Measurements from ENCODE around the gene CCNT1. TPM values are rescaled to one million over a fixed set of nuclear protein-coding genes. Genes with fewer than 3 reads are reported as not detected.

Gene CCNT1
- total and polyA plus RNA-seq, 10 of the 15 experiments (the other 5 are each of a cell fraction or from before 2014, with no cell fraction given), result 6.3 to 37.3 (median 20.0) TPM

DNA sequence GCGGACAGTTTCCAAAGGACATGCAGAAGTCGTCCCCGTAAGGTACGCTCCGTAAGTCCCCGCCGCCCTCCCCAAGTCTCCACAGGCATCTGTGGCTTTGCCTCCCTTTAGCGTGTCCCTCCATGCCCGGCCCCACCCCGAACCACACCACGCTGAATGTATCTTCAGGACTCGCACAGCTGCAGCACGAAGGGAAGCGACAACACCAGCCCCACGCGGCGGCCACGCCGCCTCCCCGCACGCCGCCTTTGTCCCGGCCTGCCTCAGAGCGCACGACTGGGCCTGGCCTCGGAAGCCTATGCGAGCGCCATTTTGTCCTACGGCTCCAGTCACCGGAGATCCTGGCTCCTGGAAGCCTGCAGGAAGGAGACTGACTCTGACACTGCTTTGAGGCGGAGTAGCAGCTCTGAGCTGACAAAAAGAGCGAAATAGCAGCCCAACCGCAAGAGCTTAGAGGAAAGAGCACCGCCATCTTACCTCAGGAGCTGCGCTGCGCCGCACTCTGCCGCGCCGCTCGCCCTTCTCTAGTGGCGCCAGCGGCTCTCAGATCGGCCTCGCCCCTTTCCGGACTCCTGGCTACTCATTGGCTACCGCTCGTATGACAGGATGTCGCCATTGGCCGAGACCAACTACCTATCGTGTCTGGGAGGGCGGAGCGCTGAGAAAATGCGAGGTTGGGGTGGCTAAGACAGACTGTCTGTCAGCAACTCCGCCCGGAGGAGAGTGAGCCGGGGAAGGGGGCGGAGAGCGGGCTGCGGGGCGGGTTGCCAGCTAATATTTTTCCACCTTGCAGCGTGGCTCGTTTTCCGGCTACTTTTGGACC, 34.6 kb downstream of the CCNT1 start, which contains the start of gene KANSL2:
Gene KANSL2, minus strand, starts transcription at position 529 of the 823 bp plus-strand sequence. CDS start 606 bp downstream, outside the sequence.
- peak; percentile 95 for DNase-seq (ENCODE audit: low read depth, low spot score)
- peak within 1 kb of the TSS; percentile 90 for H3K4me3 ChIP-seq
- H3K27ac ChIP-seq (ENCODE audit: control insufficient read depth, insufficient read depth), result peak within 1 kb of the TSS; percentile 91
- no peaks in the 10 kb centered on the region for H3K9me3 ChIP-seq (replicated peaks; ENCODE audit: control insufficient read depth, insufficient read depth, low read length)
- peak within 1 kb of the TSS; percentile 92 for H2AFZ ChIP-seq (ENCODE audit: control insufficient read depth, low read depth, low read length)
- WGBS (ENCODE audit: insufficient coverage, insufficient replicate concordance, low lambda C conversion rate, missing lambda C conversion rate), result under 1% methylated on average over 64 of the region's 64 CpGs
- ChIA-PET POLR2A (interaction anchor here (0.8 to 1.8 kb wide), 8 partner anchors 8 to 718 kb away, joined by 3 to 11 read pairs (median 4); partner anchors contain the start of genes ARF3 and TMEM106C), RAD21 (ENCODE audit: unreplicated experiment) (interaction anchor here (0.6 kb wide), 1 partner anchor 24 kb away, joined by 3 read pairs; no protein-coding TSS in a partner anchor), SMC1A (ENCODE audit: uncharacterized antibody, unreplicated experiment) (interaction anchor here (1.0 to 2.5 kb wide), 5 partner anchors 10 to 113 kb away, joined by 3 to 10 read pairs (median 6); partner anchors contain the start of gene CCNT1), CTCF (interaction anchor here (0.7 to 1.5 kb wide), 5 partner anchors 10 to 165 kb away, joined by 3 to 6 read pairs (median 3); no protein-coding TSS in a partner anchor)
- peak; percentile 94 for FAIRE-seq
- intact Hi-C loops (cut with micrococcal nuclease; ENCODE audit: unreplicated experiment), result loop anchor here (2.0 kb wide), 1 partner anchor 35 kb away; the partner anchor contains the start of gene CCNT1
- in situ Hi-C loops (cut with MboI), result no loop called here
- peaks cover 0 to 7% of the 10 kb centered on the region in 2 experiments for H3K36me3 ChIP-seq (ENCODE audit: control insufficient read depth in 2 of 2, insufficient read depth in 2 of 2, low read length in 1 of 2)
- no TSS peak for BruUV-seq (replicated peaks)
- peak within 1 kb of the TSS; percentile 69 for H3K4me2 ChIP-seq (ENCODE audit: control insufficient read depth, insufficient read depth)
- peak within 1 kb of the TSS; percentile 94 for H3K9ac ChIP-seq (ENCODE audit: control insufficient read depth, insufficient read depth, low read length)
- H3K4me1 ChIP-seq (ENCODE audit: control insufficient read depth, insufficient read depth, low read length), result peaks cover 5% of the 10 kb centered on the region
- ATAC-seq, result peak; percentile 97
- no peaks in the 10 kb centered on the region for H3K27me3 ChIP-seq (replicated peaks in 1 of 2; ENCODE audit: control insufficient read depth in 2 of 2, insufficient read depth in 2 of 2, low read length in 1 of 2)
- peaks cover 49% of the 10 kb centered on the region for H3K79me2 ChIP-seq (ENCODE audit: control insufficient read depth, insufficient read depth, low read length)
- no peaks in the 10 kb centered on the region for H4K20me1 ChIP-seq (ENCODE audit: control insufficient read depth, insufficient read depth)
- TF ChIP-seq CBFB (IDR thresholded peaks at IDR 0.05; ENCODE audit: low read depth) (peak; percentile 97), PML (IDR thresholded peaks at IDR 0.05; ENCODE audit: low read length) (peak; percentile 99), RFX5 (IDR thresholded peaks at IDR 0.05; ENCODE audit: low read depth, low read length) (peak; percentile 81), MXI1 (IDR thresholded peaks at IDR 0.05; ENCODE audit: low read depth, low read length) (peak; percentile 82), SMAD1 (IDR thresholded peaks at IDR 0.05; ENCODE audit: low read depth, partially characterized antibody) (peak; percentile 58), ZZZ3 (IDR thresholded peaks at IDR 0.05; ENCODE audit: control insufficient read depth, insufficient read length, low read depth) (no peak), NR2C1 (IDR thresholded peaks at IDR 0.05) (no peak; the same call in 1 of the 2 replicates), LARP7 (IDR thresholded peaks at IDR 0.05) (peak; percentile 91), NFXL1 (IDR thresholded peaks at IDR 0.05; ENCODE audit: borderline replicate concordance) (no peak), ASH2L (IDR thresholded peaks at IDR 0.05; ENCODE audit: borderline replicate concordance, low read depth) (peak; percentile 73; the same call in 1 of the 2 replicates), MEF2B (IDR thresholded peaks at IDR 0.05; ENCODE audit: partially characterized antibody, poor library complexity, severe bottlenecking) (no peak), SIX5 (IDR thresholded peaks at IDR 0.05; ENCODE audit: low read depth, low read length, severe bottlenecking) (peak; percentile 2), SIN3A (IDR thresholded peaks at IDR 0.05; ENCODE audit: low read depth, low read length) (peak; percentile 59; the same call in 1 of the 2 replicates), POLR2A (IDR thresholded peaks at IDR 0.05; ENCODE audit: low read depth, low read length) (peak; percentile 100), SUZ12 (IDR thresholded peaks at IDR 0.05; ENCODE audit: unreplicated experiment) (no peak)
- TF ChIP-seq, protein P1, sequence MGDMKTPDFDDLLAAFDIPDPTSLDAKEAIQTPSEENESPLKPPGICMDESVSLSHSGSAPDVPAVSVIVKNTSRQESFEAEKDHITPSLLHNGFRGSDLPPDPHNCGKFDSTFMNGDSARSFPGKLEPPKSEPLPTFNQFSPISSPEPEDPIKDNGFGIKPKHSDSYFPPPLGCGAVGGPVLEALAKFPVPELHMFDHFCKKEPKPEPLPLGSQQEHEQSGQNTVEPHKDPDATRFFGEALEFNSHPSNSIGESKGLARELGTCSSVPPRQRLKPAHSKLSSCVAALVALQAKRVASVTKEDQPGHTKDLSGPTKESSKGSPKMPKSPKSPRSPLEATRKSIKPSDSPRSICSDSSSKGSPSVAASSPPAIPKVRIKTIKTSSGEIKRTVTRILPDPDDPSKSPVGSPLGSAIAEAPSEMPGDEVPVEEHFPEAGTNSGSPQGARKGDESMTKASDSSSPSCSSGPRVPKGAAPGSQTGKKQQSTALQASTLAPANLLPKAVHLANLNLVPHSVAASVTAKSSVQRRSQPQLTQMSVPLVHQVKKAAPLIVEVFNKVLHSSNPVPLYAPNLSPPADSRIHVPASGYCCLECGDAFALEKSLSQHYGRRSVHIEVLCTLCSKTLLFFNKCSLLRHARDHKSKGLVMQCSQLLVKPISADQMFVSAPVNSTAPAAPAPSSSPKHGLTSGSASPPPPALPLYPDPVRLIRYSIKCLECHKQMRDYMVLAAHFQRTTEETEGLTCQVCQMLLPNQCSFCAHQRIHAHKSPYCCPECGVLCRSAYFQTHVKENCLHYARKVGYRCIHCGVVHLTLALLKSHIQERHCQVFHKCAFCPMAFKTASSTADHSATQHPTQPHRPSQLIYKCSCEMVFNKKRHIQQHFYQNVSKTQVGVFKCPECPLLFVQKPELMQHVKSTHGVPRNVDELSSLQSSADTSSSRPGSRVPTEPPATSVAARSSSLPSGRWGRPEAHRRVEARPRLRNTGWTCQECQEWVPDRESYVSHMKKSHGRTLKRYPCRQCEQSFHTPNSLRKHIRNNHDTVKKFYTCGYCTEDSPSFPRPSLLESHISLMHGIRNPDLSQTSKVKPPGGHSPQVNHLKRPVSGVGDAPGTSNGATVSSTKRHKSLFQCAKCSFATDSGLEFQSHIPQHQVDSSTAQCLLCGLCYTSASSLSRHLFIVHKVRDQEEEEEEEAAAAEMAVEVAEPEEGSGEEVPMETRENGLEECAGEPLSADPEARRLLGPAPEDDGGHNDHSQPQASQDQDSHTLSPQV (IDR thresholded peaks at IDR 0.05), result no peak
- TF ChIP-seq, protein P2, sequence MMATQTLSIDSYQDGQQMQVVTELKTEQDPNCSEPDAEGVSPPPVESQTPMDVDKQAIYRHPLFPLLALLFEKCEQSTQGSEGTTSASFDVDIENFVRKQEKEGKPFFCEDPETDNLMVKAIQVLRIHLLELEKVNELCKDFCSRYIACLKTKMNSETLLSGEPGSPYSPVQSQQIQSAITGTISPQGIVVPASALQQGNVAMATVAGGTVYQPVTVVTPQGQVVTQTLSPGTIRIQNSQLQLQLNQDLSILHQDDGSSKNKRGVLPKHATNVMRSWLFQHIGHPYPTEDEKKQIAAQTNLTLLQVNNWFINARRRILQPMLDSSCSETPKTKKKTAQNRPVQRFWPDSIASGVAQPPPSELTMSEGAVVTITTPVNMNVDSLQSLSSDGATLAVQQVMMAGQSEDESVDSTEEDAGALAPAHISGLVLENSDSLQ (IDR thresholded peaks at IDR 0.05), result peak; percentile 98
- TF ChIP-seq, protein P3, sequence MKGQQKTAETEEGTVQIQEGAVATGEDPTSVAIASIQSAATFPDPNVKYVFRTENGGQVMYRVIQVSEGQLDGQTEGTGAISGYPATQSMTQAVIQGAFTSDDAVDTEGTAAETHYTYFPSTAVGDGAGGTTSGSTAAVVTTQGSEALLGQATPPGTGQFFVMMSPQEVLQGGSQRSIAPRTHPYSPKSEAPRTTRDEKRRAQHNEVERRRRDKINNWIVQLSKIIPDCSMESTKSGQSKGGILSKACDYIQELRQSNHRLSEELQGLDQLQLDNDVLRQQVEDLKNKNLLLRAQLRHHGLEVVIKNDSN (IDR thresholded peaks at IDR 0.05; ENCODE audit: borderline replicate concordance, extremely low read length, insufficient read depth, low read depth, low read length), result no peak
